Measurements from ENCODE around the gene TMEM106A. TPM values are rescaled to one million over a fixed set of nuclear protein-coding genes. Genes with fewer than 3 reads are reported as not detected.

The TMEM106A gene
- total RNA-seq, 1 donor from 2014 or later = 25.4 TPM

Other genes with a start within 250 kb of the TMEM106A start
- gene AARSD1, start 247.4 kb upstream of the TMEM106A start, total RNA-seq = 39.2 TPM
- gene PTGES3L, start 231.8 kb upstream of the TMEM106A start, total RNA-seq = not detected
- gene RUNDC1, start 231.3 kb upstream of the TMEM106A start, total RNA-seq = 10.6 TPM
- gene RPL27, start 213.5 kb upstream of the TMEM106A start, total RNA-seq = 838 TPM
- 33.5 TPM for gene IFI35, start 205.1 kb upstream of the TMEM106A start, total RNA-seq
- gene VAT1, start 189.5 kb upstream of the TMEM106A start, total RNA-seq = 315 TPM
- 0.45 TPM for gene RND2, start 186.6 kb upstream of the TMEM106A start, total RNA-seq
- gene BRCA1, start 86.5 kb upstream of the TMEM106A start, total RNA-seq = 3.4 TPM
- gene NBR1, start 40.7 kb upstream of the TMEM106A start, total RNA-seq = 57.1 TPM
- gene CCDC200, start 16.7 kb downstream of the TMEM106A start, total RNA-seq = not detected
- gene RNU2-1, start 22.1 kb downstream of the TMEM106A start, total RNA-seq = 7,388 TPM
- gene ARL4D, start 187.1 kb downstream of the TMEM106A start, total RNA-seq = 18.0 TPM

All from mesenteric fat pad (tissue), 1 donor.